ENCODE results near the gene HIVEP2. TPM values are rescaled to one million over a fixed set of nuclear protein-coding genes. Genes with fewer than 3 reads are reported as not detected.

The HIVEP2 gene
- total RNA-seq, 2 donors from 2014 or later = 1.7 to 2.4 TPM

GRCh38 chr6:142896732-142897131 is 48.2 kb downstream of the HIVEP2 start:
- H3K4me1 ChIP-seq (ENCODE audit: control insufficient read depth, insufficient read depth, low read length) = no peaks in the 10 kb centered on the region
- H3K36me3 ChIP-seq (ENCODE audit: control insufficient read depth, insufficient read depth, low read length) = no peaks in the 10 kb centered on the region
- H3K9ac ChIP-seq (ENCODE audit: extremely low read depth, low read length, poor library complexity, severe bottlenecking) = no peak overlapping the region
- TF ChIP-seq, protein P1, sequence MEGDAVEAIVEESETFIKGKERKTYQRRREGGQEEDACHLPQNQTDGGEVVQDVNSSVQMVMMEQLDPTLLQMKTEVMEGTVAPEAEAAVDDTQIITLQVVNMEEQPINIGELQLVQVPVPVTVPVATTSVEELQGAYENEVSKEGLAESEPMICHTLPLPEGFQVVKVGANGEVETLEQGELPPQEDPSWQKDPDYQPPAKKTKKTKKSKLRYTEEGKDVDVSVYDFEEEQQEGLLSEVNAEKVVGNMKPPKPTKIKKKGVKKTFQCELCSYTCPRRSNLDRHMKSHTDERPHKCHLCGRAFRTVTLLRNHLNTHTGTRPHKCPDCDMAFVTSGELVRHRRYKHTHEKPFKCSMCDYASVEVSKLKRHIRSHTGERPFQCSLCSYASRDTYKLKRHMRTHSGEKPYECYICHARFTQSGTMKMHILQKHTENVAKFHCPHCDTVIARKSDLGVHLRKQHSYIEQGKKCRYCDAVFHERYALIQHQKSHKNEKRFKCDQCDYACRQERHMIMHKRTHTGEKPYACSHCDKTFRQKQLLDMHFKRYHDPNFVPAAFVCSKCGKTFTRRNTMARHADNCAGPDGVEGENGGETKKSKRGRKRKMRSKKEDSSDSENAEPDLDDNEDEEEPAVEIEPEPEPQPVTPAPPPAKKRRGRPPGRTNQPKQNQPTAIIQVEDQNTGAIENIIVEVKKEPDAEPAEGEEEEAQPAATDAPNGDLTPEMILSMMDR (conservative IDR thresholded peaks at IDR 0.05) = no peak
- no peak for DNase-seq
- H3K27ac Mint-ChIP-seq = no peak overlapping the region
- no peaks in the 10 kb centered on the region for H3K4me1 Mint-ChIP-seq
- no peak overlapping the region for H3K27ac ChIP-seq (ENCODE audit: low read depth, low read length)
- no peaks in the 10 kb centered on the region for H3K36me3 Mint-ChIP-seq (ENCODE audit: low read depth)
- no peaks in the 10 kb centered on the region for H3K9me3 Mint-ChIP-seq
- no peaks in the 10 kb centered on the region for H3K27me3 ChIP-seq (ENCODE audit: control insufficient read depth, insufficient read depth, low read length, poor library complexity, severe bottlenecking)
- H3K9me3 ChIP-seq (ENCODE audit: control insufficient read depth, low read length) = no peaks in the 10 kb centered on the region
- no peak overlapping the region for H3K4me3 ChIP-seq (ENCODE audit: low read length)
- no peaks in the 10 kb centered on the region for H3K27me3 Mint-ChIP-seq (ENCODE audit: insufficient read depth)
- H3K4me3 Mint-ChIP-seq = no peak overlapping the region

DNA sequence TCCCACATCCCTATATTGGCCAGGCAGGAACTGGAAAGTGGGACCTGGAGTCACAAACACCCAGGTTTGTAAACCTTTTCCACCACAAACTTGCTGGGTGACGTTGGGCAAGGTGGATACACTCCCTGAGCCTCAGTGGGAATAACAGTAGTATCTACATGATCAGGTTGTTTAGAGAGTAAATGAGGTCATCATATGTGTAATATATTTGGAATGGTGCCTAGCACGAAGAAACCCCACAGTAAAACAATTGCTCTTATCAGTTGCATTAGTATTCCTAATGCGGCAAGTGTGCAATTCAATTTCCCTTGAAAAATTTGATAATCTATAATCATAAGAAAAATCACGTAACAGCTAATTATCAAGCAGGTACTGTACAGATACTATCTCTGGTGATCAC is 51.9 kb downstream of the HIVEP2 start:
- Mint-ChIP-seq H3K27ac (no peak overlapping the region), H3K36me3 (ENCODE audit: low read depth) (no peaks in the 10 kb centered on the region), H3K4me3 (no peak overlapping the region), H3K4me1 (no peaks in the 10 kb centered on the region), H3K9me3 (no peaks in the 10 kb centered on the region), H3K27me3 (ENCODE audit: insufficient read depth) (no peaks in the 10 kb centered on the region)
- H3K4me3 ChIP-seq (ENCODE audit: low read length) = no peak overlapping the region
- no peaks in the 10 kb centered on the region for H3K27me3 ChIP-seq (ENCODE audit: control insufficient read depth, insufficient read depth, low read length, poor library complexity, severe bottlenecking)
- DNase-seq = no peak
- no peak overlapping the region for H3K9ac ChIP-seq (ENCODE audit: extremely low read depth, low read length, poor library complexity, severe bottlenecking)
- H3K36me3 ChIP-seq (ENCODE audit: control insufficient read depth, insufficient read depth, low read length) = no peaks in the 10 kb centered on the region
- H3K9me3 ChIP-seq (ENCODE audit: control insufficient read depth, low read length) = no peaks in the 10 kb centered on the region
- WGBS, 2 experiments (ENCODE audit: insufficient coverage in 1 of 2, insufficient read length in 1 of 2) = 92 to 100% methylated on average over 3 to 4 of the region's 4 CpGs
- TF ChIP-seq, protein P1 (conservative IDR thresholded peaks at IDR 0.05) = no peak
- H3K27ac ChIP-seq (ENCODE audit: low read depth, low read length) = no peak overlapping the region
- H3K4me1 ChIP-seq (ENCODE audit: control insufficient read depth, insufficient read depth, low read length) = no peaks in the 10 kb centered on the region

DNA sequence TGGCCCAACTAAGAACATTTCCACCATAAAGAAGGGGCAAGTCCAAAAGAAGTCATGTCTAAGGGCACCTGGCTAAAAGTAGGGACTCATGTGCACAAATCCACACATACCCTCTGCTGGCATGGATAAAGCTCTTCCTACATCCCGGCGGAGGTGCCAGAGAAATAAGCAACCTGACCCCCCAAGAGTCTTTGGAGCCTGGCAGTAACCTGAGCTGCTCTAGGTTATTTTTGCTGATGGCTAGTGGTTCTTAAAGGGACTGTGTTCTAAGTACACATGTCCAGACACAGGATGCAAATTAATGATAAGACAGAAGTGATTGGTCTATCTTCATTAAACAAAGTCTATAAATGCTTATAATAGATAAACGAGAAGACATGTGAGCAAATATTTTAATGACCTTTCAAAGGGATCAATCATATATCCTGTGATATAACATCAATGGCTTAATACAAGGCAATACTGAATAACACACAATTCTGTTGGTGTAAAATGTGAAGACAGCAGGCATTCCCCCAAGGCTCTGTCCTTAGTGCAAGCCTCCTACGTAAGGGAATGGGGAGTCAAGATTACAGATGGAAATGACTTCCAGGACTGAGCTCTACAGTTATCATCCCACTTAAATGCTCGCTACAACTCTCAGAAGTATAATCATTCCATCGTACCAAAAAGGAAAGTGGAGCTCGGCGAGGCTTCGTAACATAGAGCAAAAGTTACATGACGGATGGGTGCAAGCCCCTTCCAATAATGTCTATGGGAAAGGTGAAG is 52.5 kb downstream of the HIVEP2 start:
- Histone ChIP-seq H3K27ac (ENCODE audit: low read depth, low read length) (no peak overlapping the region), H3K9me3 (ENCODE audit: control insufficient read depth, low read length) (no peaks in the 10 kb centered on the region), H3K4me3 (ENCODE audit: low read length) (no peak overlapping the region), H3K4me1 (ENCODE audit: control insufficient read depth, insufficient read depth, low read length) (no peaks in the 10 kb centered on the region), H3K9ac (ENCODE audit: extremely low read depth, low read length, poor library complexity, severe bottlenecking) (no peak overlapping the region), H3K36me3 (ENCODE audit: control insufficient read depth, insufficient read depth, low read length) (no peaks in the 10 kb centered on the region), H3K27me3 (ENCODE audit: control insufficient read depth, insufficient read depth, low read length, poor library complexity, severe bottlenecking) (no peaks in the 10 kb centered on the region)
- DNase-seq = no peak
- Mint-ChIP-seq H3K27ac (no peak overlapping the region), H3K36me3 (ENCODE audit: low read depth) (no peaks in the 10 kb centered on the region), H3K27me3 (ENCODE audit: insufficient read depth) (no peaks in the 10 kb centered on the region), H3K9me3 (no peaks in the 10 kb centered on the region), H3K4me3 (no peak overlapping the region), H3K4me1 (peaks cover 3% of the 10 kb centered on the region)
- 92 to 96% methylated on average over 5 to 10 of the region's 10 CpGs for WGBS, 2 experiments (ENCODE audit: insufficient coverage in 1 of 2, insufficient read length in 1 of 2)
- TF ChIP-seq, protein P1 (conservative IDR thresholded peaks at IDR 0.05) = no peak

Measured in endodermal cell (in vitro differentiated cells).